GM03348 (cell line): ENCODE results near the gene COPS7B.
"Not testable (repeated sequence)": the region's sequence is repeated elsewhere in the genome, so short reads cannot be mapped to it uniquely, and the experiment has no call there.

Experiments used
- DNase-seq: peaks from one replicate; pipeline ENCODE4 v3.0.0; 2012; ENCODE audit warnings: low spot score

Gene COPS7B

GRCh38 chr2:231786177-231786916 lies at the start of gene COPS7B:
TSS of gene COPS7B (plus strand) at chr2:231786445. CDS start at chr2:231788571, 2,126 bp downstream.
- DNase-seq: peak; percentile 90

- no peak for DNase-seq
Observed at GRCh38 chr2:231737761-231738160, 48.5 kb upstream of the COPS7B start.

- DNase-seq: no peak
Observed at GRCh38 chr2:231743376-231744116, 42.7 kb upstream of the COPS7B start.

- peak; percentile 12 for DNase-seq
Observed at GRCh38 chr2:231745303-231746038, 40.8 kb upstream of the COPS7B start.

GRCh38 chr2:231748153-231748896 lies 37.9 kb upstream of the COPS7B start:
- not testable (repeated sequence) for DNase-seq

GRCh38 chr2:231749016-231749415 lies 37.2 kb upstream of the COPS7B start:
- not testable (repeated sequence) for DNase-seq

GRCh38 chr2:231751042-231751815 lies 35.0 kb upstream of the COPS7B start:
- DNase-seq: no peak

- no peak for DNase-seq
Observed at GRCh38 chr2:231752061-231752460, 34.2 kb upstream of the COPS7B start.

GRCh38 chr2:231761735-231762134 lies 24.5 kb upstream of the COPS7B start:
- DNase-seq: no peak

- DNase-seq: no peak
Observed at GRCh38 chr2:231764124-231764523, 22.1 kb upstream of the COPS7B start.

GRCh38 chr2:231764760-231765159 lies 21.5 kb upstream of the COPS7B start:
- DNase-seq: no peak

GRCh38 chr2:231765496-231765929 lies 20.7 kb upstream of the COPS7B start:
- DNase-seq: no peak

GRCh38 chr2:231769170-231770136 lies 16.8 kb upstream of the COPS7B start:
- DNase-seq: no peak

GRCh38 chr2:231780123-231780908 lies 5.9 kb upstream of the COPS7B start:
- peak; percentile 33 for DNase-seq

GRCh38 chr2:231780909-231781797 lies 5.1 kb upstream of the COPS7B start, which contains the start of gene PDE6D:
TSS of gene PDE6D (minus strand) at chr2:231781282. CDS start at chr2:231781114, 168 bp downstream.
- peak; percentile 100 for DNase-seq

GRCh38 chr2:231781798-231782726 lies 4.2 kb upstream of the COPS7B start:
- peak; percentile 44 for DNase-seq

- DNase-seq: no peak
Observed at GRCh38 chr2:231785413-231785812, 832 bp upstream of the COPS7B start.
